Stomach (tissue), 9 donors: Measurements from ENCODE around the gene DPF1. TPM values are rescaled to one million over a fixed set of nuclear protein-coding genes. Genes with fewer than 3 reads are reported as not detected.

Experiments
- DNase-seq, 2 donors: peaks; one replicate each; pipeline versions ENCODE4 v3.0.0 to v3.0.0-alpha.2; 2013 to 2019
- H3K27ac ChIP-seq, 5 donors: fragments of 200-600 bp in 4 of 5; sonication (generic) in 4 of 5; one replicate each; pipeline ENCODE4 v1.5.1; 2013 to 2019; ENCODE audit warnings: mild to moderate bottlenecking in 1 of 5, moderate library complexity in 1 of 5
- H3K27me3 ChIP-seq, 3 donors: fragments of 200-600 bp; sonication (generic); one replicate each; pipeline ENCODE4 v1.5.1; 2017 to 2019; ENCODE audit warnings: mixed run types in 1 of 3
- H3K36me3 ChIP-seq, 4 donors: fragments of 200-600 bp; sonication (generic); 1 replicate in 3 of 4; 2 replicates in 1 of 4; pipeline ENCODE4 v1.5.1; 2016 to 2019
- H3K4me1 ChIP-seq, 4 donors: fragments of 200-600 bp; sonication (generic); one replicate each; pipeline ENCODE4 v1.5.1; 2016 to 2019
- H3K4me3 ChIP-seq, 4 donors: fragments of 200-600 bp; sonication (generic) in 3 of 4; one replicate each; pipeline ENCODE4 v1.5.1; 2016 to 2019; ENCODE audit warnings: mild to moderate bottlenecking in 1 of 4
- H3K9me3 ChIP-seq, 4 donors: fragments of 200-600 bp; sonication (generic); one replicate each; pipeline ENCODE4 v1.5.1; 2016 to 2019
- CTCF ChIP-seq, 7 experiments: fragments of 450-650 bp in 4 of 7; fragments of 200-600 bp in 3 of 7; sonication (generic) in 3 of 7; IDR thresholded peaks; one replicate each; pipeline ENCODE4 v1.5.1; 2016 to 2019; ENCODE audit warnings: antibody characterized with exemption in 7 of 7, control low read depth in 2 of 7, mild to moderate bottlenecking in 1 of 7
- EP300 ChIP-seq: sonication (generic); formaldehyde crosslinking; IDR thresholded peaks from one replicate; pipeline ENCODE4 v1.6.1; 2017; ENCODE audit warnings: antibody characterized with exemption
- POLR2A ChIP-seq, 4 donors: fragments of 450-650 bp; IDR thresholded peaks; one replicate each; pipeline ENCODE4 v1.6.1; 2016; ENCODE audit warnings: antibody characterized with exemption in 4 of 4, control low read depth in 2 of 4, mild to moderate bottlenecking in 1 of 4, moderate library complexity in 1 of 4
- POLR2AphosphoS5 ChIP-seq, 3 donors: sonication (generic); formaldehyde crosslinking; IDR thresholded peaks; one replicate each; pipeline ENCODE4 v1.6.1; 2016; ENCODE audit warnings: antibody characterized with exemption in 3 of 3
- WGBS, 5 donors: extraction: QIAGEN DNeasy Blood & Tissue Kit in 3 of 5; methylation state at CpG; one replicate each; pipeline versions ENCODE4 v1.1.5 to v1.1.7; 2013 to 2018; 5-methylcytosine and 5-hydroxymethylcytosine counted together
- intact Hi-C: fragments of 100-400 bp; cut with DNase I; formaldehyde crosslinking; loops from one replicate; pipeline ENCODE4 v1.15.1; 2023; ENCODE audit warnings: low total_unique reads
- polyA plus RNA-seq, 3 donors: library from polyadenylated mRNA; stranded (reverse); fragments of 200-250 nt; gene quantifications; one replicate each; pipeline ENCODE4 v1.2.3, GENCODE V29; 2013
- small RNA-seq, 4 donors: library from RNA; depleted of rRNA; stranded (forward); fragments of <200 nt; gene quantifications; one replicate each; pipeline ENCODE3, GENCODE V24; 2016
- total RNA-seq, 5 donors: library from RNA; depleted of rRNA; stranded (reverse); fragments of >200 nt; gene quantifications; one replicate each; pipeline versions ENCODE4 v1.1.0 to v1.2.3, GENCODE V29; 2014 to 2016
- donor health status: healthy with polysubstance abuse.
- donor health status: Bipolar disorder and iron deficiency.
- donor health status: healthy.

The DPF1 gene
- total and polyA plus RNA-seq, 8 donors, result 0.12 to 0.43 TPM; not detected in 6

- Histone ChIP-seq H3K27me3 (no peaks in the 10 kb centered on the region), H3K36me3 (peaks cover 23 to 100% (median 98%) of the 10 kb centered on the region in 4 donors), H3K9me3 (peaks cover 8 to 14% (median 12%) of the 10 kb centered on the region in 4 donors), H3K4me3 (no peak overlapping the region), H3K4me1 (no peaks in the 10 kb centered on the region), H3K27ac (no peak overlapping the region)
- 92 to 97% (median 94%) methylated on average over 23 of the region's 23 CpGs for WGBS, 5 donors
- intact Hi-C loops, result no loop called here
- DNase-seq, result no peak
- no peak for TF ChIP-seq EP300
- TF ChIP-seq POLR2AphosphoS5 (IDR thresholded peaks at IDR 0.05), result no peak
- TF ChIP-seq CTCF (IDR thresholded peaks at IDR 0.05), result no peak
- no peak for TF ChIP-seq POLR2A (IDR thresholded peaks at IDR 0.05)
These were observed 60.4 kb downstream of the DPF1 start for GRCh38 chr19:38163419-38164290.

GRCh38 chr19:38162632-38163031, 61.4 kb downstream of the DPF1 start:
- peaks cover 8 to 14% (median 12%) of the 10 kb centered on the region in 4 donors for H3K9me3 ChIP-seq
- 96 to 100% (median 98%) methylated on average over 6 to 7 of the region's 7 CpGs for WGBS, 5 donors
- no peak for TF ChIP-seq CTCF (IDR thresholded peaks at IDR 0.05)
- TF ChIP-seq EP300, result no peak
- TF ChIP-seq POLR2A (IDR thresholded peaks at IDR 0.05), result no peak
- TF ChIP-seq POLR2AphosphoS5 (IDR thresholded peaks at IDR 0.05), result no peak
- intact Hi-C loops, result no loop called here
- H3K27me3 ChIP-seq, result no peaks in the 10 kb centered on the region
- DNase-seq, result no peak
- no peak overlapping the region for H3K27ac ChIP-seq
- H3K4me1 ChIP-seq, result no peaks in the 10 kb centered on the region
- no peak overlapping the region for H3K4me3 ChIP-seq
- H3K36me3 ChIP-seq, result peaks cover 23 to 100% (median 98%) of the 10 kb centered on the region in 4 donors

GRCh38 chr19:38162094-38162493, 61.9 kb downstream of the DPF1 start:
- H3K27ac ChIP-seq, result no peak overlapping the region
- H3K4me3 ChIP-seq, result no peak overlapping the region
- TF ChIP-seq POLR2AphosphoS5 (IDR thresholded peaks at IDR 0.05) (no peak), CTCF (IDR thresholded peaks at IDR 0.05) (no peak), POLR2A (IDR thresholded peaks at IDR 0.05) (no peak), EP300 (no peak)
- peaks cover 8 to 14% (median 12%) of the 10 kb centered on the region in 4 donors for H3K9me3 ChIP-seq
- no peaks in the 10 kb centered on the region for H3K4me1 ChIP-seq
- 91 to 100% (median 98%) methylated on average over 4 to 5 of the region's 5 CpGs for WGBS, 5 donors
- peaks cover 26 to 100% (median 98%) of the 10 kb centered on the region in 4 donors for H3K36me3 ChIP-seq
- H3K27me3 ChIP-seq, result no peaks in the 10 kb centered on the region
- DNase-seq, result no peak
- intact Hi-C loops, result no loop called here

Small RNA genes lying within 50 kb of the gene (small RNA-seq; reads per million reads assigned to genes)
- gene RN7SL663P, result 0 reads per million in 4 donors

Other genes with a start within 250 kb of the DPF1 start
- 100 to 1,000 TPM in 1 of 5 donors, 10 to 100 TPM in 3, 1 to 10 TPM in 1; 8.8 to 197 (median 31.6) TPM for gene PPP1R14A, start 32.2 kb upstream of the DPF1 start, total RNA-seq
- gene PPP1R14A, start 32.2 kb upstream of the DPF1 start, polyA plus RNA-seq, result 100 to 1,000 TPM in 1 of 3 donors, 10 to 100 TPM in 2; 53.2 to 138 (median 54.9) TPM
- 1,000 to 10,000 TPM in 1 of 5 donors, 100 to 1,000 TPM in 2, 10 to 100 TPM in 2; 29.8 to 1,508 (median 255) TPM for gene SPINT2, start 40.4 kb upstream of the DPF1 start, total RNA-seq
- 100 to 1,000 TPM in 2 of 3 donors, 10 to 100 TPM in 1; 54.5 to 255 (median 184) TPM for gene SPINT2, start 40.4 kb upstream of the DPF1 start, polyA plus RNA-seq
- 100 to 1,000 TPM in 3 of 5 donors, 10 to 100 TPM in 2; 33.5 to 287 (median 171) TPM for gene C19orf33, start 80.0 kb upstream of the DPF1 start, total RNA-seq
- 1,000 to 10,000 TPM in 2 of 3 donors, 100 to 1,000 TPM in 1; 388 to 1,069 (median 1,022) TPM for gene C19orf33, start 80.0 kb upstream of the DPF1 start, polyA plus RNA-seq
- 10 to 100 TPM in 2 of 5 donors, 1 to 10 TPM in 3; 4.7 to 30.4 (median 7.2) TPM for gene YIF1B, start 91.7 kb upstream of the DPF1 start, total RNA-seq
- 10 to 100 TPM; 18.8 to 28.0 (median 24.2) TPM for gene YIF1B, start 91.7 kb upstream of the DPF1 start, polyA plus RNA-seq
- 10 to 100 TPM in 2 of 5 donors, 1 to 10 TPM in 2, under 1 TPM in 1; under 0.01 to 32.2 (median 5.4) TPM for gene KCNK6, start 95.6 kb upstream of the DPF1 start, total RNA-seq
- 1 to 10 TPM; 3.2 to 10.0 (median 9.5) TPM for gene KCNK6, start 95.6 kb upstream of the DPF1 start, polyA plus RNA-seq
- 1 to 10 TPM in 3 of 5 donors, under 1 TPM in 1, not detected in 1; 0.45 to 9.7 (median 5.0) TPM for gene CATSPERG, start 111.6 kb upstream of the DPF1 start, total RNA-seq
- 1 to 10 TPM; 1.1 to 2.4 (median 2.0) TPM for gene CATSPERG, start 111.6 kb upstream of the DPF1 start, polyA plus RNA-seq
- 100 to 1,000 TPM in 2 of 5 donors, 10 to 100 TPM in 3; 10.7 to 282 (median 92.4) TPM for gene PSMD8, start 150.3 kb upstream of the DPF1 start, total RNA-seq
- 100 to 1,000 TPM in 2 of 3 donors, 10 to 100 TPM in 1; 99.3 to 150 (median 116) TPM for gene PSMD8, start 150.3 kb upstream of the DPF1 start, polyA plus RNA-seq
- gene GGN, start 163.8 kb upstream of the DPF1 start, total RNA-seq, result not detected
- under 1 TPM in 2 of 3 donors, not detected in 1; 0.19 to 0.30 TPM for gene GGN, start 163.8 kb upstream of the DPF1 start, polyA plus RNA-seq
- 1 to 10 TPM in 2 of 5 donors, not detected in 3; 1.7 to 3.6 TPM for gene SPRED3, start 164.5 kb upstream of the DPF1 start, total RNA-seq
- under 1 TPM in 2 of 3 donors, not detected in 1; 0.12 to 0.33 TPM for gene SPRED3, start 164.5 kb upstream of the DPF1 start, polyA plus RNA-seq
- 100 to 1,000 TPM in 1 of 5 donors, 10 to 100 TPM in 3, 1 to 10 TPM in 1; 4.0 to 222 (median 18.7) TPM for gene FAM98C, start 178.9 kb upstream of the DPF1 start, total RNA-seq
- 10 to 100 TPM; 18.3 to 40.7 (median 35.1) TPM for gene FAM98C, start 178.9 kb upstream of the DPF1 start, polyA plus RNA-seq
- 1 to 10 TPM in 2 of 5 donors, under 1 TPM in 1, not detected in 2; 0.55 to 8.4 (median 4.0) TPM for gene RASGRP4, start 202.0 kb upstream of the DPF1 start, total RNA-seq
- gene RASGRP4, start 202.0 kb upstream of the DPF1 start, polyA plus RNA-seq, result 1 to 10 TPM in 2 of 3 donors, under 1 TPM in 1; 0.40 to 1.8 (median 1.5) TPM
- 10 to 100 TPM in 1 of 5 donors, 1 to 10 TPM in 2, under 1 TPM in 2; under 0.01 to 10.7 (median 1.7) TPM for gene RYR1, start 209.5 kb upstream of the DPF1 start, total RNA-seq
- gene RYR1, start 209.5 kb upstream of the DPF1 start, polyA plus RNA-seq, result 1 to 10 TPM in 1 of 3 donors, under 1 TPM in 2; 0.46 to 3.6 (median 0.68) TPM